KMS-11 (cell line): Measurements from ENCODE around the gene LAD1.

ENCODE experiments used
- H2AFZ ChIP-seq: fragments of 200-600 bp; sonication (generic); 2 replicates; pipeline ENCODE4 v1.6.1; 2016; ENCODE audit warnings: antibody characterized with exemption, mixed run types, low read depth
- H3K27ac ChIP-seq: fragments of 200-600 bp; sonication (generic); 2 replicates; pipeline ENCODE4 v1.6.1; 2016; ENCODE audit warnings: mild to moderate bottlenecking, mixed run types
- H3K27me3 ChIP-seq: fragments of 200-600 bp; sonication (generic); 2 replicates; pipeline ENCODE4 v1.6.1; 2017; ENCODE audit warnings: mild to moderate bottlenecking, low read depth, mixed run types, moderate library complexity; ENCODE audit not compliant: insufficient read depth
- H3K36me3 ChIP-seq: fragments of 200-600 bp; sonication (generic); 2 replicates; pipeline ENCODE4 v1.6.1; 2017; ENCODE audit warnings: mild to moderate bottlenecking, mixed run types; ENCODE audit not compliant: insufficient read depth
- H3K4me1 ChIP-seq: fragments of 200-600 bp; sonication (generic); 2 replicates; pipeline ENCODE4 v1.6.1; 2016; ENCODE audit warnings: mild to moderate bottlenecking, low read depth, mixed run types; ENCODE audit not compliant: poor library complexity, severe bottlenecking
- H3K4me2 ChIP-seq: fragments of 200-600 bp; sonication (generic); 2 replicates; pipeline ENCODE4 v1.7.0; 2016; ENCODE audit warnings: mild to moderate bottlenecking, mixed run types
- H3K4me3 ChIP-seq: fragments of 200-600 bp; sonication (generic); IDR thresholded peaks from 2 replicates; pipeline ENCODE4 v1.6.1; 2017; ENCODE audit warnings: low read depth, low read length, mixed read lengths; ENCODE audit not compliant: insufficient read depth
- H3K79me2 ChIP-seq: fragments of 200-600 bp; sonication (generic); 2 replicates; pipeline ENCODE4 v1.6.1; 2016; ENCODE audit warnings: low read depth, mixed run types; ENCODE audit not compliant: insufficient read depth
- H3K9ac ChIP-seq: fragments of 200-600 bp; sonication (generic); 2 replicates; pipeline ENCODE4 v1.6.1; 2016; ENCODE audit warnings: mild to moderate bottlenecking, mixed run types
- H4K20me1 ChIP-seq: fragments of 200-600 bp; sonication (generic); 2 replicates; pipeline ENCODE4 v1.6.1; 2016; ENCODE audit warnings: mild to moderate bottlenecking, mixed run types; ENCODE audit not compliant: insufficient read depth
- CTCF ChIP-seq: fragments of 200-600 bp; sonication (generic); conservative IDR thresholded peaks from 2 replicates; pipeline ENCODE4 v1.6.1; 2017; ENCODE audit warnings: low read depth, mild to moderate bottlenecking, antibody characterized with exemption, low read length, moderate library complexity, mixed read lengths

The LAD1 gene

GRCh38 chr1:201341377-201341776 lies 57.7 kb downstream of the LAD1 start:
- no peak for TF ChIP-seq CTCF
- Histone ChIP-seq H3K4me3 (no peak overlapping the region), H3K36me3 (no peaks in the 10 kb centered on the region), H3K79me2 (no peaks in the 10 kb centered on the region), H3K9ac (no peak overlapping the region), H3K4me1 (no peaks in the 10 kb centered on the region), H3K27ac (no peak overlapping the region), H3K4me2 (no peak overlapping the region), H4K20me1 (no peaks in the 10 kb centered on the region), H3K27me3 (no peaks in the 10 kb centered on the region), H2AFZ (no peak overlapping the region)

GRCh38 chr1:201336711-201337450 lies 62.2 kb downstream of the LAD1 start:
- Histone ChIP-seq H3K27ac (no peak overlapping the region), H3K36me3 (no peaks in the 10 kb centered on the region), H3K79me2 (no peaks in the 10 kb centered on the region), H3K4me1 (no peaks in the 10 kb centered on the region), H4K20me1 (no peaks in the 10 kb centered on the region), H3K4me2 (no peak overlapping the region), H2AFZ (no peak overlapping the region), H3K27me3 (no peaks in the 10 kb centered on the region), H3K4me3 (no peak overlapping the region), H3K9ac (no peak overlapping the region)
- TF ChIP-seq CTCF, result no peak

GRCh38 chr1:201335901-201336300 lies 63.2 kb downstream of the LAD1 start:
- Histone ChIP-seq H4K20me1 (no peaks in the 10 kb centered on the region), H3K4me3 (no peak overlapping the region), H2AFZ (no peak overlapping the region), H3K4me1 (no peaks in the 10 kb centered on the region), H3K4me2 (no peak overlapping the region), H3K79me2 (no peaks in the 10 kb centered on the region), H3K27ac (no peak overlapping the region), H3K27me3 (no peaks in the 10 kb centered on the region), H3K36me3 (no peaks in the 10 kb centered on the region), H3K9ac (no peak overlapping the region)
- TF ChIP-seq CTCF, result no peak

GRCh38 chr1:201335174-201335870 lies 63.8 kb downstream of the LAD1 start:
- no peaks in the 10 kb centered on the region for H3K27me3 ChIP-seq

More at GRCh38 chr1:201335174-201335870, 63.8 kb downstream of the LAD1 start:
- H3K4me2 ChIP-seq, result no peak overlapping the region
- no peak overlapping the region for H2AFZ ChIP-seq
- H3K4me3 ChIP-seq, result no peak overlapping the region
- no peak overlapping the region for H3K9ac ChIP-seq
- no peaks in the 10 kb centered on the region for H3K79me2 ChIP-seq
- no peak for TF ChIP-seq CTCF
- no peaks in the 10 kb centered on the region for H4K20me1 ChIP-seq
- no peak overlapping the region for H3K27ac ChIP-seq
- no peaks in the 10 kb centered on the region for H3K36me3 ChIP-seq
- no peaks in the 10 kb centered on the region for H3K4me1 ChIP-seq
